Measurements from ENCODE around the gene SLC3A2.
A peak's percentile ranks its signal among the peaks of the same experiment; 100 is the strongest.
"Not testable (repeated sequence)": the region's sequence is repeated elsewhere in the genome, so short reads cannot be mapped to it uniquely, and the experiment has no call there.

Gene SLC3A2

GRCh38 chr11:62855571-62856332 lies 24.9 kb upstream of the SLC3A2 start:
- peak overlapping the region; percentile 88 for H3K4me3 ChIP-seq (ENCODE audit: low read depth, low read length)
- DNase-seq (ENCODE audit: low read depth) = peak; percentile 99
- peak; percentile 100; the same call in 1 of the 2 replicates for TF ChIP-seq MYC (IDR thresholded peaks at IDR 0.05; ENCODE audit: low read depth, low read length)
- peak; percentile 99 for TF ChIP-seq MAX (IDR thresholded peaks at IDR 0.05; ENCODE audit: low read depth, low read length)
- TF ChIP-seq POLR2A (IDR thresholded peaks at IDR 0.05; ENCODE audit: extremely low read depth, insufficient read length) = peak; percentile 100
- TF ChIP-seq CTCF (IDR thresholded peaks at IDR 0.05; ENCODE audit: low read depth, low read length) = no peak

- TF ChIP-seq MYC (IDR thresholded peaks at IDR 0.05; ENCODE audit: low read depth, low read length) = no peak
- no peak for TF ChIP-seq MAX (IDR thresholded peaks at IDR 0.05; ENCODE audit: low read depth, low read length)
- no peak for TF ChIP-seq POLR2A (IDR thresholded peaks at IDR 0.05; ENCODE audit: extremely low read depth, insufficient read length)
- no peak for TF ChIP-seq CTCF (IDR thresholded peaks at IDR 0.05; ENCODE audit: low read depth, low read length)
- peak overlapping the region; percentile 88 for H3K4me3 ChIP-seq (ENCODE audit: low read depth, low read length)
- DNase-seq (ENCODE audit: low read depth) = peak; percentile 40
Measured at GRCh38 chr11:62856333-62856895, 24.3 kb upstream of the SLC3A2 start.

GRCh38 chr11:62857541-62857982 lies 23.1 kb upstream of the SLC3A2 start:
- TF ChIP-seq CTCF (IDR thresholded peaks at IDR 0.05; ENCODE audit: low read depth, low read length) = no peak
- TF ChIP-seq MAX (IDR thresholded peaks at IDR 0.05; ENCODE audit: low read depth, low read length) = no peak
- no peak for TF ChIP-seq POLR2A (IDR thresholded peaks at IDR 0.05; ENCODE audit: extremely low read depth, insufficient read length)
- no peak for TF ChIP-seq MYC (IDR thresholded peaks at IDR 0.05; ENCODE audit: low read depth, low read length)
- no peak for DNase-seq (ENCODE audit: low read depth)
- H3K4me3 ChIP-seq (ENCODE audit: low read depth, low read length) = peak overlapping the region; percentile 88

- no peak for TF ChIP-seq CTCF (IDR thresholded peaks at IDR 0.05; ENCODE audit: low read depth, low read length)
- TF ChIP-seq MYC (IDR thresholded peaks at IDR 0.05; ENCODE audit: low read depth, low read length) = no peak
- no peak for DNase-seq (ENCODE audit: low read depth)
- H3K4me3 ChIP-seq (ENCODE audit: low read depth, low read length) = peak overlapping the region; percentile 88
Measured at GRCh38 chr11:62858201-62858600, 22.5 kb upstream of the SLC3A2 start.

- DNase-seq (ENCODE audit: low read depth); H3K4me3 ChIP-seq (ENCODE audit: low read depth, low read length): not testable (repeated sequence)
Measured at GRCh38 chr11:62859281-62859703, 21.4 kb upstream of the SLC3A2 start.

GRCh38 chr11:62860835-62861563 lies 19.7 kb upstream of the SLC3A2 start:
- DNase-seq (ENCODE audit: low read depth) = peak; percentile 58
- TF ChIP-seq CTCF (IDR thresholded peaks at IDR 0.05; ENCODE audit: low read depth, low read length) (no peak), MAX (IDR thresholded peaks at IDR 0.05; ENCODE audit: low read depth, low read length) (no peak), POLR2A (IDR thresholded peaks at IDR 0.05; ENCODE audit: extremely low read depth, insufficient read length) (no peak), MYC (IDR thresholded peaks at IDR 0.05; ENCODE audit: low read depth, low read length) (no peak)
- H3K4me3 ChIP-seq (ENCODE audit: low read depth, low read length) = no peak overlapping the region

GRCh38 chr11:62861564-62862192 lies 19.0 kb upstream of the SLC3A2 start:
- H3K4me3 ChIP-seq (ENCODE audit: low read depth, low read length); DNase-seq (ENCODE audit: low read depth): not testable (repeated sequence)

Data from NB4 (cell line).